Gastrocnemius medialis (tissue), 4 donors: ENCODE measurements around the gene STK17A.

Experiments
- POLR2A ChIP-seq, 2 donors: fragments of 450-650 bp; IDR thresholded peaks; one replicate each; pipeline ENCODE4 v1.6.1; 2017; ENCODE audit warnings: antibody characterized with exemption in 2 of 2, mild to moderate bottlenecking in 2 of 2, moderate library complexity in 2 of 2
- TF ChIP-seq, protein P1 (sequence below), 5 experiments: fragments of 450-650 bp in 3 of 5; fragments of 200-600 bp in 2 of 5; sonication (generic) in 2 of 5; IDR thresholded peaks in 4 of 5; conservative IDR thresholded peaks in 1 of 5; 1 replicate in 4 of 5; 2 replicates in 1 of 5; pipeline ENCODE4 v1.5.1; 2016 to 2019; ENCODE audit warnings: antibody characterized with exemption in 5 of 5, mild to moderate bottlenecking in 3 of 5, moderate library complexity in 3 of 5

DNA sequence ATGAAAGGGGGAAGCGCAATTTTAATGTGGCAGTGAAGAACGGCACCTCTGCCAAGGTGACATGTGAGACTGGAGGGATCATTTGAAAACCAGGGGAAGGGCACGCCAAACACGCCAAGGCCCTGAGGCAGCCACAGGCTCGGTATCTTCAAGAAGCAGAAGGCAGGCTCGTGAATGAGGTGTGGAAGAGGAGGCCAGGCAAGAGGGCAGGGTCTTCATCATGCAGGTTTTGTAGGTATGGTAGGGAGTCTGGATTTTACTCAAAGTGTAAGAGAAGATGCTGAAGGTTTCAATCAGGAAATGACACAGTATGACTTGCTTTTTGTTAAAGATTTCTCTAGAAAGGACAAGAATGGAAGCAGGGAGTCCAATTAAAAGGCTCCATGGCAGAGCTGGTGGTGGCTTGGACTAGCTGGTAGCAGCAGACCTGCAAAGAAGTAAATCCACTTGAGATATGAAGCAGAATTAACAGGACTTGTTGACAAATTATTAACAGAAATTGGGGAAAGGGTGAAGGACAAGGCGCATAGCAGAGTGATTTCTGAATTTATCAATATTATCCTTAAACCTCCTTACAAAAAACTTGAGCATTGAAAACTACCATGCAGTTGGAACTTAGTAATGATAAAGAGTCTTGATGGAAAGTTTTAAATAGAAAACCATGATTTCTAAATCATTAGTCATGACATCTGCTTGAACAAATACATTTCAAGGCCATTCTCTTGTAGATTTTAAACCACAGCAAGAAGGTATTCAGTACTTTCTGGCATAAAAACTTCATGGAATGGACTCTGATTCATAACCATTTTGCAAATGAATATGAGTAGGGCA, 76.0 kb downstream of the STK17A start:
- TF ChIP-seq, protein P1, sequence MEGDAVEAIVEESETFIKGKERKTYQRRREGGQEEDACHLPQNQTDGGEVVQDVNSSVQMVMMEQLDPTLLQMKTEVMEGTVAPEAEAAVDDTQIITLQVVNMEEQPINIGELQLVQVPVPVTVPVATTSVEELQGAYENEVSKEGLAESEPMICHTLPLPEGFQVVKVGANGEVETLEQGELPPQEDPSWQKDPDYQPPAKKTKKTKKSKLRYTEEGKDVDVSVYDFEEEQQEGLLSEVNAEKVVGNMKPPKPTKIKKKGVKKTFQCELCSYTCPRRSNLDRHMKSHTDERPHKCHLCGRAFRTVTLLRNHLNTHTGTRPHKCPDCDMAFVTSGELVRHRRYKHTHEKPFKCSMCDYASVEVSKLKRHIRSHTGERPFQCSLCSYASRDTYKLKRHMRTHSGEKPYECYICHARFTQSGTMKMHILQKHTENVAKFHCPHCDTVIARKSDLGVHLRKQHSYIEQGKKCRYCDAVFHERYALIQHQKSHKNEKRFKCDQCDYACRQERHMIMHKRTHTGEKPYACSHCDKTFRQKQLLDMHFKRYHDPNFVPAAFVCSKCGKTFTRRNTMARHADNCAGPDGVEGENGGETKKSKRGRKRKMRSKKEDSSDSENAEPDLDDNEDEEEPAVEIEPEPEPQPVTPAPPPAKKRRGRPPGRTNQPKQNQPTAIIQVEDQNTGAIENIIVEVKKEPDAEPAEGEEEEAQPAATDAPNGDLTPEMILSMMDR (IDR thresholded peaks at IDR 0.05 in 4 of 5, conservative IDR thresholded peaks at IDR 0.05 in 1 of 5), result no peak
- no peak for TF ChIP-seq POLR2A (IDR thresholded peaks at IDR 0.05)
